Stomach (tissue), 4 donors: ENCODE results near the gene ERC2.

ENCODE experiments used
- EP300 ChIP-seq: sonication (generic); formaldehyde crosslinking; IDR thresholded peaks from one replicate; pipeline ENCODE4 v1.6.1; 2017; ENCODE audit warnings: antibody characterized with exemption
- POLR2A ChIP-seq, 4 donors: fragments of 450-650 bp; IDR thresholded peaks; one replicate each; pipeline ENCODE4 v1.6.1; 2016; ENCODE audit warnings: antibody characterized with exemption in 4 of 4, control low read depth in 2 of 4, mild to moderate bottlenecking in 1 of 4, moderate library complexity in 1 of 4
- POLR2AphosphoS5 ChIP-seq, 3 donors: sonication (generic); formaldehyde crosslinking; IDR thresholded peaks; one replicate each; pipeline ENCODE4 v1.6.1; 2016; ENCODE audit warnings: antibody characterized with exemption in 3 of 3
- TF ChIP-seq, protein P1 (sequence below), 7 experiments: fragments of 450-650 bp in 4 of 7; fragments of 200-600 bp in 3 of 7; sonication (generic) in 3 of 7; IDR thresholded peaks; one replicate each; pipeline ENCODE4 v1.5.1; 2016 to 2019; ENCODE audit warnings: antibody characterized with exemption in 7 of 7, control low read depth in 2 of 7, mild to moderate bottlenecking in 1 of 7

DNA sequence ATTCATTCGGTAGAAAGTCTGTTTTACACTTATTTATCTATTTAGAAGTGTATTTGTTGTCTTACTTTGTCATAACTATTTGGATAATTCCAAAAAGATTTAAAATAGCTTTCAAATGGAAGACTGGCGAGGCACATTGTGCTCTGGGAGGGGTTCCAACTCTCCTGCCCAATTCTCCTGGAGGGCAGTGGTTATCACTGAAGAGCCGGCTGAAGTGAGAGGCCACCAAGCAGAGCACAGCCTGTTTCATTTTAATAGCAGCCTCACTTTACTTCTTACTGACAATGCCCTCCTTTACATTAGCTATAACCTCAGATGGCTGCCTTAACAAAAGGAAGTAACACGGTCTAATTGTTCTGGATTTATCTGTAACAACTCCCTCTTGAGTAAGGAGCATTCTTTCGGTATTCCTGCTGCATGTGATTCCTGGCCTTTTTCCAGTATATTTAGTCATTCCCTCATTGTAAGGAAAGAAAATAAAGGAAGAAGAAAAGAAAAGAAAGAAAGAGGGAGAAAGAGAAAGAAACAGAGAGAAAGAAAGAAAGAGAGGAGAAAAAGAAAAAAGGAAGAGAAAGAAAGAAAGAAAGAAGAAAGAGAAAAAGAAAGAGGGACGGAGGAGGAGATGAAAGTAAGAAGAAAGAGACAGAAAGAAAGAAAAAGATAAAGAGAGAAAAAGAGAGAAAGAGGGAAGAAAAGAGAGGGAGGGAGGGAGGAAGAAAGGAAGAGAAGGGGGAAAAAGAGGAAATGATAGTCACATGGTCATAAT lies 641.4 kb downstream of the ERC2 start:
- TF ChIP-seq, protein P1, sequence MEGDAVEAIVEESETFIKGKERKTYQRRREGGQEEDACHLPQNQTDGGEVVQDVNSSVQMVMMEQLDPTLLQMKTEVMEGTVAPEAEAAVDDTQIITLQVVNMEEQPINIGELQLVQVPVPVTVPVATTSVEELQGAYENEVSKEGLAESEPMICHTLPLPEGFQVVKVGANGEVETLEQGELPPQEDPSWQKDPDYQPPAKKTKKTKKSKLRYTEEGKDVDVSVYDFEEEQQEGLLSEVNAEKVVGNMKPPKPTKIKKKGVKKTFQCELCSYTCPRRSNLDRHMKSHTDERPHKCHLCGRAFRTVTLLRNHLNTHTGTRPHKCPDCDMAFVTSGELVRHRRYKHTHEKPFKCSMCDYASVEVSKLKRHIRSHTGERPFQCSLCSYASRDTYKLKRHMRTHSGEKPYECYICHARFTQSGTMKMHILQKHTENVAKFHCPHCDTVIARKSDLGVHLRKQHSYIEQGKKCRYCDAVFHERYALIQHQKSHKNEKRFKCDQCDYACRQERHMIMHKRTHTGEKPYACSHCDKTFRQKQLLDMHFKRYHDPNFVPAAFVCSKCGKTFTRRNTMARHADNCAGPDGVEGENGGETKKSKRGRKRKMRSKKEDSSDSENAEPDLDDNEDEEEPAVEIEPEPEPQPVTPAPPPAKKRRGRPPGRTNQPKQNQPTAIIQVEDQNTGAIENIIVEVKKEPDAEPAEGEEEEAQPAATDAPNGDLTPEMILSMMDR (IDR thresholded peaks at IDR 0.05): no peak
- no peak for TF ChIP-seq POLR2AphosphoS5 (IDR thresholded peaks at IDR 0.05)
- TF ChIP-seq POLR2A (IDR thresholded peaks at IDR 0.05): no peak
- no peak for TF ChIP-seq EP300
